Panc1 (cell line): Measurements from ENCODE around the gene PAFAH1B2.

Source experiments
- CTCF ChIP-seq: fragments of 450-650 bp; IDR thresholded peaks from 2 replicates; pipeline ENCODE4 v1.5.1; 2017; ENCODE audit warnings: mild to moderate bottlenecking
- POLR2AphosphoS5 ChIP-seq: IDR thresholded peaks from 2 replicates; pipeline ENCODE4 v1.6.1; 2012; ENCODE audit warnings: mild to moderate bottlenecking, low read depth, low read length, moderate library complexity
- SIN3A ChIP-seq: IDR thresholded peaks from 2 replicates; pipeline ENCODE4 v1.6.1; 2012; ENCODE audit warnings: low read depth, mild to moderate bottlenecking, low read length, moderate library complexity, borderline replicate concordance; ENCODE audit not compliant: insufficient read depth

GRCh38 chr11:117117681-117118080, 26.4 kb upstream of the PAFAH1B2 start:
- TF ChIP-seq CTCF (no peak), POLR2AphosphoS5 (no peak), SIN3A (no peak)
